ENCODE measurements around the gene AGMO.
A peak's percentile ranks its signal among the peaks of the same experiment; 100 is the strongest.
"Not testable (repeated sequence)": the region's sequence is repeated elsewhere in the genome, so short reads cannot be mapped to it uniquely, and the experiment has no call there.

The AGMO gene

DNA sequence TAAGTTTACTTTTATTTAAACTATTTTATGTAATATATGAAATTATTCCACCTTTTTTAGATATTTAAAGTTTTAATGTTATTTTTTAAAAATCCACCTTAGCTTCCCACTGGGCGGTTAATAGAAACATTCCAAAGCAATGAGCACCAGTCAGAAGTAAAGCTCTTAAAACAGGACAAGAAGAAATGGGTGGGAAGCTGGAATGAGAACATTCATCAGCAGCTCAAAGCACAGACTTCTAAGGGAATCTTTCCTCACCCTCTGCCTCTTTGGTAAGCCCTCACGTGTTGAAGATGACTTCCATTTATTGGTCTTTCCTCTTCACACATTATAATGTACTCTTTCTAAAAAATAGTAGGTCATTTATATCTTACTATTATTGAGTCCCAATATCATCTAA lies 3.1 kb downstream of the AGMO start:
- no peak for DNase-seq

DNA sequence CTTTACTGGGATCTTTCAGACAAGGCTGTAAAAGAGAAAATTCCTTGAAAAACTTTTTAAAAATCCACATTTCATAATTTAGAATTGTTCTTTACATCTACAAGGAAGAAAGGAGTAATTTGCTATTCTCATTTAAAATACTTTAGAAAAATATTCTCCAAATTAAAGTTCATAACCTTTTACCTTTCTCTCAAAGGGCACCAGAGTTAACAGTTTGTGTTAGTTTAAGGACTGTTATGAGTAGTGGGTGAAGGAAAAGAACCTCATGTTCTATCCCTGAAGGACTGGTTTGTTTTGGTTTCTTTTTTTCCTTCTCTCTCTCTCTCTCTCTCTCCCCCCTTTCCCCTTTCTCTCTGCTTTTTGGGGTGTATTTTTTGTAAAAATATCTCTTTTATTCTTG lies 4.1 kb downstream of the AGMO start:
- DNase-seq, result no peak

DNA sequence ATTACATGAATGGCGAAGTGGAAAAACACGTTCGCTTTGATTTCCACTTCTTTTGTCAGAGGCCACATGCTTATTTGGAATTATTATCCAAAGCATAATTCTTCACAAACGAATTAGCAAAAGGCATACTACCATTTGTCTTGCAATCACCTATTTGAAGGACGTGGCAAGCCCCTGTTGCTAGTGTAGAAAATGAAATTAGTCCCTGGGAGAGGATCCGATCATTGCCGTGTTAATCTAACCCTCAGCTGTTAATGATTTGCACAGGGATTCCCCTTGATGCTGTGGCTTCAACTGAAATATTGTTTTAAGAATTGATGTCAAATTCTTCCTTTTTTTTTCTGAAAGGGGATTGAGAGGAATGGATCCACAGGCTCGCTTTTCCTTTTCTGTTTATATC lies 4.6 kb downstream of the AGMO start:
- no peak for DNase-seq

DNA sequence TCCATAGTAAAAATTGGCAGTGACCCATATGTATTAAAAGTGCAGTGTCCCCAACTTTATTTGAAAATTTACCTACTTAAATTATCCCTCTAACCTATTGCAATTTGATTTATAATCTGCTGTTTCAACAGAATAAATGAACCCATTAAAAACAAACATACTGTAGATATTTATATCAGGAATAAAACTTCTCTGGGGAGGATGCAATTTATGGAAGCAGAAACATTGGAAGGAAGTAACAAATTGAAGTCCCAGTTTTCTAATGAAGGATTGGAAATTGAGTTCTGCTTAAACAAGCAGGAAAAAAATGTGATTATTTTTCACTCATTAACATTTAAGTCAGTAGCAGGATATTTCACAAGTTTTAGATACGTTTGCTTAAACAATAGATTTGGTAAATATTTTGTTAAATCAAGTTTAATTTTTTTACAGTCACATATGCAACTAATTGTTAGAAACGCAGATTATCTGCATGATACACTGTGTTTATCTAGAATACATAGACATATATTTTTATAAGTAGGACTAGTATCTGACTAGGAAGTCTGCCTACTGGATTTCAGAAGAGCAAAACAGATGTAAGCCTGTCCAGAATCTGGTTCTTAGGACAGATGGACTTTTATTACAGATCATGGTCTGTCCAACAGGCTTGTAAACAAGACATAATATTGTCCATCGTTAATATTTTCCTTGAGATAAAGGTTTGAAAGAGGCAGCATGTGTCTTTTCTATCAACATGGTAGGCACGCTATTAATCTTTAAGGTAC lies 5.3 kb downstream of the AGMO start:
- DNase-seq, result no peak

DNA sequence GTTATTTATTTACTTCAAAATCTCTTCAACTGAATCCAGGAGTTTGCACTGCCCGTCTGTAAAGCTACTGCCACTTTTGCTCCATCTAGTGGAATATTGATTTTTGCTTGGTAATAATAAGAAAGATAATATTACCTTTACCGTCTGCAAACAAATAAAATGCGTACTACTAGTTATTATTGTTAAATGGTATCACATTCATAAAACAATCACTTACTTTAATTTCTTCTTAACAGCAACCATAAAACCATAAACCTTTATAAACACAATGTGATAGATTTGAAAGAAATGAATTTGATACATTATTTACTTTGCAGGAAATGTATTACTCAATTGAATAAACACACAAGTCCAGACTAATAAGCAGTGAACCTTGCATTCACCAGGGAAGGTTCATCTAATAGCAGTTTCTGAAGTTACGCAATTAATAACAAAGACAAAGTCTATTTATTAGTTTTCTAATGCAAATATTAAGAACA lies 6.4 kb downstream of the AGMO start:
- DNase-seq, result no peak

DNA sequence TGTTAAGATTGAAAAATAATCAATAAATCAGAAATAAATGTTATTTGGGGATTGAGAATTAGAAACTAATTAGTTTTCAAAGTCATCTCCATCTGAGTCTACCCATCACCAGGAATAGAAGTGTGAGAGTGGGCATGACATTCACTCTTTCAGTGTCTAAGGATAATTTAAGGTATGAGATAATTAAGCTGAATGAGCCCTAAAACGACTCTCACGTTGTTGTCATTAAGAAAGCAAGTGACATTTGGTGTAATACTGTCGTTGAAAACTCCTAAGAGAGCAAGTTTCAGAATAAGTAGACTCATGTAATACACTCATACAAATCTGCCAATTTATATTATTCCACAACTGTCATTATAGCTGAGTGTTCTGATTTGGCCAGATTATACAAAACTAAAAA lies 7.1 kb downstream of the AGMO start:
- DNase-seq, result no peak

DNA sequence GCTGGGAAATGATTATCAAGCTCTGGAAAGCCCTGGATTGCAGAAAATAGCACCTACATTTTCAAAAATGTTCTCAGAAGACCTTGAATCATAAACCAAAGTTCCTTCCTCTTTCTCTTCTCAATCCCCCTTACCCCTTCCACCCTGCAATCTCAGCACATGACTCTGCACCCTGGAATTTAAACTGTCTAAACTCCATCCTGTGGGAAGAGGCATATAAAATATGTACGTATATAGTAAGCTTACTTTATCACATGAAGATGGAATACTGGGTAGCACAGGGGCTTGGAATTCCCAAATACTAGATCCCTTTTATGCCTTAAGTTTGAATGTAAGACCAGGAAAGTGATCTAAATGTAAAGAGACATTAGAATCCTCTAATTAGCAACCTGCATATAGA lies 7.7 kb downstream of the AGMO start:
- DNase-seq, result no peak

DNA sequence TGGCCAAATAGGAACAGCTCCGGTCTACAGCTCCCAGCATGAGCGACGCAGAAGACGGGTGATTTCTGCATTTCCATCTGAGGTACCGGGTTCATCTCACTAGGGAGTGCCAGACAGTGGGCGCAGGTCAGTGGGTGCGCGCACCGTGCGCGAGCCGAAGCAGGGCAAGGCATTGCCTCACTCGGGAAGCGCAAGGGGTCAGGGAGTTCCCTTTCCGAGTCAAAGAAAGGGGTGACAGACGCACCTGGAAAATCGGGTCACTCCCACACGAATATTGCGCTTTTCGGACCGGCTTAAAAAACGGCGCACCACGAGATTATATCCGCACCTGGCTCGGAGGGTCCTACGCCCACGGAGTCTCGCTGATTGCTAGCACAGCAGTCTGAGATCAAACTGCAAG lies 14.5 kb downstream of the AGMO start:
- DNase-seq, result not testable (repeated sequence)

DNA sequence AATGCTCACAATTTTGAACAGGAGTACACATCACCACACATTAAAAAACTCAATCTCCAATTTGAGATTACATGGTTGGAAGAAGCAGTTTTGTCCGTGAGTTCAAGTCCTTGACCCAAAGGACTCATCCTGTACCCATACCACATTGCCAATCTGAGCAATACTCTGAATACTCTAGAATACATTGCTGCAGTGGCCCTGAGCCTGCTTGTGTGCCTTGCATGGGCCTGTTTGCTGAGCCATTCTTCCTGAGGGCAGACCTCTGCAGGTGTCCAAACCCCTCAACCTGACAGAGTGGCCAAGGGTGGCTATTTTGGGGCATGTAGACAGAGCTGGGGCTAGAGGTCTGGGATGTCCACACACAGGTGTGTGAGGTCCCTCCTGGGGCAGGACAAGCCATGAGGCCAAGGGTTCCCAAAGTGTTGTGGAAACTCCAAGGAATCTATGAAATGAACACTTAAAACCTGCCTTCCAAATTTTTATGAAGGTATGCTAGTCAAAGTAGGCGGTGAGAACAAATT lies 15.5 kb downstream of the AGMO start:
- DNase-seq, result no peak

DNA sequence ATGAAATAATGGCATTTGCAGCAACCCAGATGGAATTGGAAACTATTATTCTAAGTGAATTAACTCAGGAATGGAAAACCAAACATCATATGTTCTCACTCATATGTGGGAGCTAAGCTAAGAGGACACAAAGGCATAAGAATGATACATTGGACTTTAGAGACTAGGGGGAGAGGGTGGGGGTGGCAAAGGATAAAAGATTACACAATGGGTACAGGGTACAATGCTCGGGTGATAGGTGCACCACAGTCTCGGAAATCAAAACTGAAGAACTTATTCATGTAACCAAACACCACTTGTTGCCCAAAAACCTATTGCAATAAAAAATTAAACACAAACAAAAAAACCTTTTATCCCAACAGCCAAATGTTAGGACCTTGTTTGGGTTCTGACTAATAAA lies 17.8 kb downstream of the AGMO start:
- no peak for DNase-seq

DNA sequence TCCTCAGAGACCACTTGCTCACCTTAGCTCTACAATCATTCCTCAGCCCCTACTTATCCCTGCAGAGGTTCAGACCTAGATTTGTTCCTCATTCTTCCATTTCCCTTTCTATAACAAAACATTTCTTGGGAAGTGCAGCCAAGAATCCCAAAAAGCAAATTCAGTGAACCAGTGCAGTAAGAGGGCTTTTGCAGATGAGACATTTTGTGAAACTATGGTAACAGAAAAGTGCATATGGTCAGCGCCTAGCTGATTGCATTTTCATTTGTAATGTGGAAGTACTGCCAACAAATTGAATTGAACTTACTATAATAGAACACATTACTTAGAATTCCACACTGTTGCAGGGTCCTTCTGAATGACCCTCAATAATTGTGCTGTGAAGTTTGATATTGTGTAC lies 18.6 kb downstream of the AGMO start:
- peak; percentile 29 for DNase-seq

DNA sequence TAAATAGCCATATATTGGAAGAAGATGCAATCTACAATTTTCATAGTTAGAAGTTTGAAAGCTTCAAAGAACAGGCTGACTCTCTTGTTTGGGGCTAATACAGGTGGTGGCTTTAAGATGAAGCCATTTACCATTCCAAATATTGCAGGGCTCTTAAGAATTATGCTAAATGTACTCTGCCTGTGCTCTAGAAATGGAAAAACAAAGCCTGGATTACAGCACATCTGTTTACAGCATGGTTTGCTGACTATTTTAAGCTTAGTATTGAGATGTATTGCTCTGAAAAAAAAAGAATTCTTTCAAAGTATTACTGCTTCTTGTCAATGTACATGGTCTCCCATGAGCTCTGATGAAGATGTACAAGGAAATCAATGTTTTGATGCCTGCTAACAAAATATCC lies 34.2 kb downstream of the AGMO start:
- no peak for DNase-seq

DNA sequence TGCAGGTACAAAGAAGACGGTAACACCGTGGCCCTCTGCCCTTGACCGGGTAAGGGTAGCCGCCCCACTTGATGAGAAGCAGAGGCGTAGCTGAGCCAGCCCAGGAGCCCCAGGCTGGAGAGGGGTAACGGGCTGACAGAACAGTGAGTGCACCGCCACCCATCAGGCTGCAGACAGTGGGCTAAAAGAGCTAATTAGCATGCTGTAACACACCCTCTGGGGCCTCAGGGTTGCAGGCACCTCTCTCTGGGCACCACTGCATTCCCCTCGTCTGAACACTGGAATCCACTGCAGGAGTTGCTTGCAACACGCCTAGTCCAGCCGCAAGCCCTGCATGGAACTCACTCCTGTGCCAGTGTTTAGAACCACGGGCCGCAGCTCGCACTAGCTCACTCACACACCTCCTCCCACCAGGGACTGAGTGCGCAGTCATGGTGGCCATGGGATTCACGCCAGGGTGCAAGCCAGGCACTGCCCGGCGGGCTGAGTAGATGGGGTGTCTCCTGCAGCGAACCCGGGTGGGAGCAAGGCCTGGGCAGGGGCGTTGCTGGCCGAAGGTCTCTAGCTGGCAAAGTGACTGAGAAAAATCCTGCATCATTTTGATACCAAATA lies 36.1 kb downstream of the AGMO start:
- DNase-seq, result no peak

DNA sequence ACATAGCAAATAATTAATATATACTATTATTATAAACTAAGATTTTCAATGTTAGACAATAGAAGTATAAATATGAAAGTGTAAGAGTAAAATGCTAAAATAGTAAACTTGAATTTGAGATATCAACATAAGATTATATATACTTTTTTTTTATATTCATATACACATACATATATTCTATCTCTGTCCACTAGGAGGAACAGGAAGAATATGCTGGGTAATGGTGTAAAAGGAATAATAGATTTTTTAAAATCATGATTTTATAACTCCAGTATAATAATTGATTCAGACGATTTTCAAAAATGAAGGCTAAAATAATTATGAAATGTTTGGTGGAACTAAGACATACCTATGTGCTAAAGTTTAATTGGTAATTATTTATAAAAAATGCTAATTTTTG lies 37.7 kb downstream of the AGMO start:
- no peak for DNase-seq

DNA sequence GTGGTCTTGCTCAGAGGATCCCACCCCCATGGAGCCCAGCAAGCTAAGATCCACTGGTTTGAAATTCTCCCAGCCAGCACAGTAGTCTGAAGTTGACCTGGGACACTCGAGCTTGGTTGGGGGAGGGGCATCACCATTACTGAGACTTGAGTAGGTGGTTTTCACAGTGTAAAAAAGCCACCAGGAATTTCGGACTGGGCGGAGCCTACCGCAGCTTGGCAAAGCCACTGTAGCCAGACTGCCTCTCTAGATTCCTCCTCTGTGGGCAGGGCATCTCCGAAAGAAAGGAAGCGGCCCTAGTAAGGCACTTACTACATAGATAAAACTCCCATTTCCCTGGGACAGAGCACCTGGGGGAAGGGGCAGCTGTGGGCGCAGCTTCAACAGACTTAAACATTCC lies 44.0 kb downstream of the AGMO start:
- not testable (repeated sequence) for DNase-seq

DNA sequence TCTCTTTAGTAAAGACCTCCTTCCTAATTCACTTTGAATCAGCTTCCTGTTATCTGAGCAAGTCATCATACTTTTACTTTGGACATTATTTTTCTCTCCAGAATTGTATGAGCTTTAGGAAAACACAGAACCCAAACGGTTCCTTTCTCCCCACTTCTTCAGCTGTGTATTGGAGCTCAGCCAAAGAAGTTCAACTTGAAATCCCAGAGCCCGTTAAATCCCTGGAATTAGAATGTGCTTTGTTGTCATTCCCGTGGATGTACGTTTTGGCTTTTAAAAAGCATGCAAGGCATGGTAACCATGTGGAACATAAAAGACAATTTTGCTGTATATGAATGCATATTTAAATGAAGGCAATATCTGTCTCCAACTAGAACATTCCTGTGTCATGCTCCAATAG lies 46.6 kb downstream of the AGMO start:
- no peak for DNase-seq

DNA sequence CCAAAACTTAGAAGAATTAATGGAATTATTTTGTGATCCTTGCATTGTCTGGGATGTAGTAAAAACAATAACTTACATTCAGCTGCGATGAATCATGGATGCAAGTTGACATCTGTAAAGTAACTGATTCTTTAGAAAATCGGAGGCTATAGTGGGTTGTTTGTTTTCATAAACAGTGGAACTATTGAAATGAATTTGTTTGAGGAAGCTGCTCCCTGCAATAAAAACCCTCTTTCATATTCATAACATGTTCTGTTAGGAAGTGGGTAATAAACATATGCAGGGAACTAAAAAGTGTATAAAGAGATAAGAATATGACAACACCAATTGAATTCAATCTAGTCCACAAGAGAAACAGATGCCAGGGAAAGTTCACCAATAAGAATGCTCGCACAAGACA lies 53.6 kb downstream of the AGMO start:
- no peak for DNase-seq

DNA sequence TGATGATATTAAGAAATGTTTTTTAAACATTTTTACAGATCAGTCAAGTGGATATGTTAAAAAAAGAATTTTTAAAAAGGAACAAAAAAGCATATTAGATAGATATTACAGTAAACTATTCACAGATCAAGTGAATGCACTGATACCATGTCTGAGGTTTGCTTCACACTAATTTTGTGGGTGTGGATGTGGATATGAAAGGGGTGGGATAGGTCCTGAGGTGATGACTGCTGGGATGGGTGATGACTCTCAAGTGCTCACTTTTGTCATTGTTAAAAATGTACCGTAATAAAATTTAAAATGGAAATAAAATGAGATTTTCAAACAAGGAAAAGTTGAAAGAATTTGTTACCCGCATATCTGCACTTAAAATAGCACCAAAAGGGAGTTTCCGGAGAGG lies 54.1 kb downstream of the AGMO start:
- no peak for DNase-seq

DNA sequence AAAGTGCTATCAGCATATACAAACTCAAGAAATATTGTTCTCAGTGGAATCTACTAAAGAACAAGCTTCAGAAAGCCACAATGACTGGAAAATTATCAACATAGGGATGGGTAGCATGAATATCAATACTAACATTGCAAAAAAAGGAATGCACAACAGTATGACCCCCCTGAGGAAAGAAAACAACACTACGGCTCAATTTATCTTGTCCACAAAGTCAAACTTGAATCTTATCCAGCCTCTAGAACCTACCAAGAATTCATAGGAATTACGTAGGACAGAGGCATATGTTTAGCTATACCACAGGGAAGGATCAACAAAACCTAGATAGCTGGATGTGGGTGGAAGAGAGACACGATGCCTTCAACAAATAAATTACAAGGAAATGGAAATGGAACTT lies 54.6 kb downstream of the AGMO start:
- DNase-seq, result no peak

DNA sequence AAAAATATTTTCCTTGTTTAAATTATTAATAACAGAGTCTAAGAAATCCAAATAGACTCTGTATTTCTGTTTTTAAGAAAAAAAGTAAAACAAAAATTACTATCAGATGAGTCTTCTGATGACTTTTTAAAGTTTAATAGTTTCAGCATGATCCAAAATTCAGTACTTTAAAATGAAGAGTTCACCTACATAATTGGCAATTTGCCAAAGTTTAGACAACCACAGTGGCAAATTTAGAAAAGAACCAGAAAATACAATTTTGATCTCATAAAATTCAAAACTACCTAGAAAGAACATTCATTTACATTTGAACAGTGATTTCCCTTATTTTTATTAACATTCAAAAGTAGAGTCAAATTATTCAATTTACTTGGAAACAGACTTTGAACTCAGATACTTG lies 56.1 kb downstream of the AGMO start:
- no peak for DNase-seq

DNA sequence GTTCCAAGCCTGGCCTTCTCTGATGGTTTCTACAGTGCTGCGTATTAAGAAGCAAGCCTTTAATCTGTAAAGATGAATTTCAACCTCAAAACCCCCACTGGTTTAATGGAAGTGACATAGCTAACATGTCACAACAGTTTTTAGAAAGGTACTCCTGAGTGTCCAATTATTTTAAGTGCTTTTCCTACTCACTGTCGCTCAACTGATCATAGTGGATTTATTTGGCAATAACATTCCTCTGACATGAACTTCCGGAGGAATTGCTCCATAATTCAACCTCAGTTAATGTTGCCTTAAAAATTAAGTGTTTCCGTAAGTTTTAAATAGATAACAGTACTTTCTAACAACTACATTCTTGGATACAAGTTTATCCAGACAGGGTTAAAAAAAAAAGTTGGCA lies 57.5 kb downstream of the AGMO start:
- no peak for DNase-seq

DNA sequence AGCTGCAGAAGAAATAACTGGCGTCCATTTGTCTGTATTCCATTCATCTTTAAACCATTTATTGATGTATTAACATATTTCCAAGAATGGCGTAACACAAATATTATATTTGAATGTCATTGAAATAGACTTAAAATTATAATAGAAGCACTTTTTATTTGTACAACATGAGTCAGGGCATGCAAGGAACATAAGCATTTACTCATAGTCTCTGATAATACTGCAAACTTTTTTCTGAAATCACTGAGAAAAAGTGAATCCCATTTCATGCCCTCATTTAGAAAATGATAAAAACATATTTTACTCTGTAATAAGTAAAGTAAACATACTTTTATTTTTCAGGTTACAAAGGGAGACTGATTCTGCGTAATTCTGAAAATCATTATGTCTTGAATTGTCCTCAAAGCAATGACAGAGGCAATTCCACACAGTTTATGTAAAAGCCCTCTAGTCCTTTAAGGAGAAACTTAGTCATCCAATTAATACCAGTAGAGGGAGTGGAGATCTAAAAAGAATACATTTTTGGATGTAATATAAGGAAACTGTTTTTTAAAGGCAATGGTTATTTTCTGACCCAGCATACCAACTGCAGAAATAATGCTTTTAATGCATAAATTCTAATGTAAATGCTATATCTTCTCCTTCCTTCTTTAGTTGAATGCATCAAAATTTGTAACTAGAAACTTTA lies 58.1 kb downstream of the AGMO start:
- DNase-seq, result no peak

DNA sequence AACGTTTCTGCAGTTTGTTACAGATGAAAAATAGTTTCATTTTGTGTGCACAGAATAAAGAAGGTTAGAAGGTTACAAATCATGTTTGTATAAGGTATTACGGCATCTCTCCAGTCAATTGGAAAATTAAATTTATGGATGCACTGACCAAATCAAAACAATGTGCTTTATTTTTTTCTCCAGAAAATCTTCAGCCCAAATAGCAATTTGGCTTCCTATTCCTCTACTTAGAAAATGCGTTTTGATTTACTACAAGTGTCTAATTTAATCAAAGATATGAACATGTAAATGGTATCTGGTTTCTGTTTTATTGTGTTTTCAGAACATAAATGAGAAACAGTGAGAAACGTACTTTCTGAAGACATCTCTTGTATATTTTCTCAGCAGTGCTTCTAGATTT lies 63.4 kb downstream of the AGMO start:
- DNase-seq, result no peak

DNA sequence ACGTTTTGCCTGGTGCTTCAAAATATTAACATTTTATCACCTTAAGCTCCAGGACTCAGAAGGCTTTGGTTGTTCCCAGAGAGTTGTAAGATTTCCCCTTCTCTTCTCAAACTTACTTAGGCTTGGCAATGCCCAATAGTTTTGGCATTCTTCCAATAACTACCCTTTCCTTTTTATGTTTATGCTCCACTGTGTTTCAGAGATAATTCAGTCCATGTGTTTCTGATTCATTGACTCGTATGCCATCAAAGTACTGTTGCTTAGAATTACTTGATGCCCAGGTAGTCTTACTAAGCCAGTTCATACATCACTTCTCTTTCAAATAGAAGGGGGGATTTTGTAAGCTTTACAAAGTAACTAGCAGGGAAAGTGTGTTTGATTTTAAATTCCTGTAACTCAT lies 66.6 kb downstream of the AGMO start:
- peak; percentile 33 for DNase-seq

All from NCI-H446 treated with DMSO at 0.1 percent for 48 hours (cell line).